Pulmonary artery endothelial cell (primary cell): ENCODE data around the gene FOXB1. TPM values are rescaled to one million over a fixed set of nuclear protein-coding genes. Genes with fewer than 3 reads are reported as not detected.

Experiments used
- DNase-seq: peaks from one replicate; pipeline ENCODE4 v3.0.0-alpha.2; 2011; ENCODE audit warnings: low read depth, low spot score
- total RNA-seq: library from RNA; depleted of rRNA; stranded (reverse); fragments of >200 nt; gene quantifications from 2 replicates; pipeline ENCODE4 v1.2.3, GENCODE V29; 2014

Gene FOXB1
- total RNA-seq, 1 donor from 2014 or later, result not detected

- no peak for DNase-seq
Observed at GRCh38 chr15:60017538-60018520, 13.7 kb downstream of the FOXB1 start.

GRCh38 chr15:60020736-60021135 lies 16.6 kb downstream of the FOXB1 start:
- no peak for DNase-seq

GRCh38 chr15:60021589-60022378 lies 17.7 kb downstream of the FOXB1 start:
- no peak for DNase-seq

DNA sequence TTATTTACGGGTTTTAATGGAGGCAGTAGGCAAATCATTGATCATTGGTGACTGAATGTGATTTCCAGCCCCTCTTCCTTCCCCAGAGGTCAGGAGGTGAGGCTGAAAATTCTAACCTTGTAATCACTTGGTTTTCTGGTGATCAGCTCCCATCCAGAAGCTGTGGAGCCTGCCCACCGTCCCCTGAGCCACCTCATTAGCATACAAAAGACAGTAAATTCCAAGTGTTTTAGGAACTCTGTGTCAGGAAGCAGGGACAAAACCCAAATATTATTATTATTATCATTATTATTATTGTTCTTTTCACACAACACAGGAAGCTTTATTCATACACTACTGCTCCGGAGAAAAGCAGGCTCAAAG lies 18.2 kb downstream of the FOXB1 start:
- DNase-seq, result no peak

DNA sequence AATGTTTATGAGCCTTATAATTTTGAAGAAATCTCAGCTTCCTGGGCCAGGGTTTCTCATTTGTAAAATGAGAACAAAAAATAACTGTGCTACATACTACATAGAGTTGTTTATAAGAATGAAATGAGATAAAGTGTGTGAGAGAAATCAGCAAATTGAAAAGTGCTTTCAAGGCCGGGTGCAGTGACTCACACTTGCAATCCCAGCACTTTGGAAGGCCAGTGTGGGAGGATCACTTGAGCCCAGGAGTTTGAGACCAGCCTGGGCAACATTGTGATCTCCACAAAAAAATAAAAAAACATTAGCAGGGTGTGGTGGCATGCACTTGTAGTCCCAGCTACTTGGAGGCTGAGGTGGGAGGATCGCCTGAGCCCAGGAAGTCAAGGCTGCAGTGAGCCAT lies 22.4 kb downstream of the FOXB1 start:
- DNase-seq, result no peak

- DNase-seq, result no peak
Observed at GRCh38 chr15:60035344-60035743, 31.2 kb downstream of the FOXB1 start.

GRCh38 chr15:60039316-60039715 lies 35.2 kb downstream of the FOXB1 start:
- DNase-seq, result no peak

DNA sequence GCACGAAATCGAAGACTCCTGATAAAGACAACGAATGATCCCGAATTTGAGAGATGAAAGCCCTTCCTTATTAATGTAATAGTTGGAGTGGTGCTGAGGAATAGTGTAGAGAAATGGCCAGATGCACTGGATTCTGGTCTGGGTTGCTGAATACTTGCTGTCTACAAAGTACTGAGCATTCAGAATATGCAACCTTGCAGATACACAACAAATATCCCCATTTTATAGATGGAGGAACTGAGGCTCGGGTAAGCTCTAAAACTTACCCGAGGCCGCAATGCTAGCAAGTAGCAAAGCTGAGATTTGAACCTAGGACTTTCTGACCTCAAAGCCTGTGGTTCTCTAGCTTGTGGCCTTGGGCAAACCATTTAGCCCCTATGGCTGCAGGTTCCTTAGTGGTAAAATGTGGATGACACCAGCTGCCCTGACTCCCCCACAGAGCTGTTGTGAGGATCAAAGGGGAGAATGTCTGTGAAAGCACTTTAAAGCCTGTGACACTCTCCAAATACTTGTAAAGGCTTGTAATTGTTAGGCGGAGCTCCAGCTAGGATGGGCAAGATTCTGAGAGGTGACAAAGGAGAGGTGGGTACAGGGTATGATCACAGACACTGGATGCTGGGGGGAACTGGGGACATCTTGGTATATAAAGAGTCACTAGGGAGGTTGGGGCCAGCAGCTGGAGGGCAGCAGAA lies 39.8 kb downstream of the FOXB1 start:
- DNase-seq, result no peak

DNA sequence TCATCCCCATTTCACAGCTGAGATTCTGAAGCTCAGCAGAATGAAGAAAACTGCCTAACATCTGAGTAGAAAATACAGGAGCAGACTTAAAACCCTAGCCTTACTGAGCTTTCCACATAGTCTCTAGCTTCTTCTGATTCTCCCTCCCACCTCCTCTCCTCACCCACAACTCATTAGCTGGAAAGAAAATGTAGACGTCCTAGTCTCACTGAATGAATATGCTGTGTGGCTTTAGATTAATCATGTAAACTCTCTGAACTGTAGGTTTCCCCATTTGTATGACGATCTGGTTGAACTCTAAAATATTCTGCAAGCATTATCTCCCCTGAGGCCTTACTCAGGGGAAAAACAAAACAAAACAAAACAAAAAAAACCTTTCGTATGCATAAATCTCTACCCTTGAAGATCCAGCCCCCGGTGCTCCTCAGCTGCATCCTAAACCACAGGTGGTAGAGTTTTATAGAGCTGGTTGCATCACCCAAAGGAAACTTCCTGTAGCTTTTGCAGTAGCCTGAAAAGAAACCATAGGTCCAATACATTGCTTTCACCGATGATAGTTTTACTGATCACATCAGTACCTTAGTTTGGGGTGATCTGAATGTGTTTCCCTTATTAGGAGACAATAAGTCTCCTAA lies 40.6 kb downstream of the FOXB1 start:
- DNase-seq, result no peak

- DNase-seq, result no peak
Observed at GRCh38 chr15:60047701-60048100, 43.6 kb downstream of the FOXB1 start.

DNA sequence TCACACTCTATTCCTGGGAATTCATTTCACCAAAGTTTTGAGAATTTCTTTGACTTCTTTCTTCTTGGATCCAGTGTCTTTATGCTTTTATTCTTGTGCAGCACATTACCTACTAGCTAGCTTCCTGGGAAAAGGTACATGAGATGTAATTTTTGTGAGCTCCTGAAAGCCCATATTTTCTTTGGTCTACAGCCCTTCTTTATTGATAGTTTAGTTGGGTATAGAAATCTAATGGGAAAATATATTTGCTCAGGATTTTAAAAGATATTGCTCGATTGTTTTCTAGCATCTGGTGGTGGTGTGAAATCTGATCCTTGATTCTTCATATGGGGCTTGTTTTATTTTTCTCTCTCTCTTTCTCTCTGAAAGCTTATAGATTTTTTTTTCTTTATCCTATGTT lies 45.8 kb downstream of the FOXB1 start:
- no peak for DNase-seq

- no peak for DNase-seq
Observed at GRCh38 chr15:60052796-60053195, 48.7 kb downstream of the FOXB1 start.

GRCh38 chr15:60054472-60054871 lies 50.4 kb downstream of the FOXB1 start:
- DNase-seq, result no peak
